HG03457 (cell line): ENCODE results near the gene MEPCE.
A peak's percentile ranks its signal among the peaks of the same experiment; 100 is the strongest.
"Not testable (repeated sequence)": the region's sequence is repeated elsewhere in the genome, so short reads cannot be mapped to it uniquely, and the experiment has no call there.

Experiments
- ATAC-seq: cut with Tn5 transposase; IDR thresholded peaks from one replicate; pipeline ENCODE4 v1.9.1; 2021; ENCODE audit warnings: moderate number of reproducible peaks; ENCODE audit not compliant: unreplicated experiment

The MEPCE gene

GRCh38 chr7:100429637-100430492 is at the start of gene MEPCE:
TSS of gene MEPCE (plus strand) at chr7:100429831. CDS start at chr7:100430019, 188 bp downstream.
- ATAC-seq: peak; percentile 31

- ATAC-seq: no peak
These were observed 49.4 kb upstream of the MEPCE start for GRCh38 chr7:100380196-100380595.

DNA sequence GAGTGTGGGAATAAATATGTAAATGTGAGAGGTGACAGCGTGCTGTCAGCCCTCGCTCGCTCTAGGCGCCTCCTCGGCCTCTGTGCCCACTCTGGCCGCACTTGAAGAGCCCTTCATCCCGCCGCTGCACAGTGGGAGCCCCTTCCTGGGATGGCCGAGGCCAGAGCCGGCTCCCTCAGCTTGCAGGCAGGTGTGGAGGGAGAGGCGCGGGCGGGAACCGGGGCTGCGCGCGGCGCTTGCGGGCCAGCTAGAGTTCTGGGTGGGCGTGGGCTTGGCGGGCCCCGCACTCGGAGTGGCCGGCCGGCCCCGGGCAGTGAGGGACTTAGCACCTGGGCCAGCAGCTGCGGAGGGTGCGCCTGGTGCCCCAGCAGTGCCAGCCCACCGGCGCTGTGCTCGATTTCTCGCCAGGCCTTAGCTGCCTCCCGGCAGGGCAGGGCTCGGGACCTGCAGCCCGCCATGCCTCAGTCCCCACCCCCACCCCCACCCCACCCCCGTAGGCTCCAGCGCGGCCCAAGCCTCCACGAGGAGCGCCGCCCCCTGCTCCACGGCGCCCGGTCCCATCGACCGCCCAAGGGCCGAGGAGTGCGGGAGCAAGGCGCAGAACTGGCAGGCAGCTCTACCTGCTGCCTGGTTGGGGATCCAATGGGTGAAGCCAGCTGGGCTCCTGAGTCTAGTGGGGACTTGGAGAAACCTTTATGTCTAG is 47.9 kb upstream of the MEPCE start:
- ATAC-seq: not testable (repeated sequence)

GRCh38 chr7:100382234-100382853 is 47.3 kb upstream of the MEPCE start:
- ATAC-seq: not testable (repeated sequence)

- ATAC-seq: no peak
These were observed 44.9 kb upstream of the MEPCE start for GRCh38 chr7:100384628-100385294.

DNA sequence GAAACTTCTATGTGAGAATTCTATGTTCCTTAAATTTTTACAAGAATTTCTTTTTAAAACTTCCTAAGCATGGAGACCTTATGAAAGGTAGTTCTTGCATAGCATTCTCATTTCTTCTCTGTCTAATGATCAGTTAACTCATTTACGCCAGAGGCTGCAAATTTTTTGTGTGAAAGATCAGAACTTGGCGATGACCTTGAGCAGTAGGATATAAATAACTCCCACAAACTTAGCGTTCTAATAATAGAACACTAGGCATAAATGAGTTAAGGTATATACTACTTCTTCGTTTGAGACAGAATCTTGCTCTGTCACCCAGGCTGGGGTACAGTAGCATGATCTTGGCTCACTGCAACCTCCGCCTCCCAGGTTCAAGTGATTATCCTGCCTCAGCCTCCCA is 42.7 kb upstream of the MEPCE start:
- ATAC-seq: no peak

GRCh38 chr7:100387695-100388094 is 41.9 kb upstream of the MEPCE start:
- no peak for ATAC-seq

GRCh38 chr7:100389437-100390088 is 40.1 kb upstream of the MEPCE start:
- ATAC-seq: no peak

DNA sequence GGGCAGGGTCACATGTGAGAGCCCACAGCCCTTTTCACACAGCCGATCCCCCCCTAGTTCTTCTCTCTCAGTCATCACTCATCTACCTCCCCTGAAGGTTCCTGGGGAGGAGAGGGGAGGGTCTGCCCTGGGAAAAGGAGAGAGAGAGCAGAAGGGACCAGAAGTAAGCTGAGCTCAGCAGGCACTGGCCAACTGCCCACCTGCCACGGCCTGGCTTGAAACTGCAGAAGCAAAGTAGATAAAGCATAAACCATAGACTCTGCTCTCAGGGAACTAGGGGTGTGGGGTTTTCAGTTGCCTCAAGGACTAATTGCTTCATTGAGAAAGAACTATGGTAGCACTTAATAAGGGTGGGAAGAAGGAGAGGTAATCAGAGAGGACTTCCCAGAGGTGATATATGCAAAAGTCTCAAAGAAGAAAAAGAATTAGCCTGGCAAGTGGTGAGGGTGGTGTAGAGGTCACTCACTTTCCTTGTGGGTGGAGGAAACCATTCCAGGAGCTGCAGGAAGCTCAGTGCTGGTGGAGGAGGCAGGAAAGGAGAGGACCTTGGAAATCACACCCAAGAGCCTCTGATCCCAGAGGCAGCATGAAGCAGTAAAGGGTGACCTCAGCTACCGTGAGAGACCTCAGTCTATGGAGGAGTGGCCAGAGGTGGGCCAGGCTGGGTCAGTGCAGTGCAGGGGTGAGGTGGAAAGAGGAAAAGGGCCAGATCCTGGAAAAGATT is 39.2 kb upstream of the MEPCE start:
- no peak for ATAC-seq

DNA sequence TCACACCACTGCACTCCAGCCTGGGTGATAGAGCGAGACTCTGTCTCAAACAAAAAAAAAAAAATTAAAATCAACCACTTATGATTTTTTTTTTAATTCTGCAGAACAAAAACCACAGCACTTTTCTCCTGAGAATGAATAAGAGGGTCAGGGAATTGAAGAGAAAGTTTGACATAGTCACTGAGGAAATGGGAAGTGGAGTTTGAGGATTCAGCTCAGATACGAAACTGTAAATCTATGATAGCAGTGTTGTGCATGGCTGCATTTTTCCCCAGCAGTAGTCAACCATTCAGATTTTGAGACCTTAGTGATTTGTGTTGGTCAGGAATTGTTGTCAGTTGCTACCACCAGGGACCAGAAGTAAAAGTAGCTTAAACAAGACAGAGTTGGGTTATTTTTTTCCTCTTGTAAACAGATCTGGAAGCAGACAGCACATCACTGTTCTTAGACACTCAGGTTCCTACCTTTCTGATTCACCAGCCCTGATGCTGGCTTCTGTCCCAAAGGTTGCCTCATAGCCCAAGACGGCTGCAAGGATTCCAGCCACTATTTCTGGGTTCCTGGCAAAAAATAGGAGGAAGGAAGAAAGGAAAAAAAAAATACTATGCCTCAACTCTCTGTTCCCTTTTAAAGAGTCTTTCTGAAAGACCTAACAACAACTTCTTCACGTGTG is 36.3 kb upstream of the MEPCE start:
- no peak for ATAC-seq

DNA sequence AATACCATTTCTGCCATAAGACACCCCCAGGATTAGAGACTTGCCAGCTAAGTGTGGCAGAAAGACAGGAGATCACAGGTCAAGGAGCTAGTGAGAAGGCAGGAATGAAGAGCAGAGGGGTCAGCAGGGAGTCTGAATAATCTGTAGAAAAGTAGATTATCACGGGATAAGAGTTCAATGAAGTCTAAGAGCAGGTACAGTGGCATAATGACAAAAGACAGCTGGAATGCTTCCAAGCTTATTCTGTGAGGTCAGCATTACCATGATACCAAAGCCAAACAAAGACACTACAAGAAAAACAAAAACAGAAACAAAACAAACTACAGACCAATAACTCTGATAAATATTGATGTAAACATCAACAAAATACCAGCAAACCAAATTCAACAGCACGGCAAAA is 35.6 kb upstream of the MEPCE start:
- ATAC-seq: no peak

- ATAC-seq: peak; percentile 73
These were observed 33.1 kb upstream of the MEPCE start for GRCh38 chr7:100396421-100396982.

DNA sequence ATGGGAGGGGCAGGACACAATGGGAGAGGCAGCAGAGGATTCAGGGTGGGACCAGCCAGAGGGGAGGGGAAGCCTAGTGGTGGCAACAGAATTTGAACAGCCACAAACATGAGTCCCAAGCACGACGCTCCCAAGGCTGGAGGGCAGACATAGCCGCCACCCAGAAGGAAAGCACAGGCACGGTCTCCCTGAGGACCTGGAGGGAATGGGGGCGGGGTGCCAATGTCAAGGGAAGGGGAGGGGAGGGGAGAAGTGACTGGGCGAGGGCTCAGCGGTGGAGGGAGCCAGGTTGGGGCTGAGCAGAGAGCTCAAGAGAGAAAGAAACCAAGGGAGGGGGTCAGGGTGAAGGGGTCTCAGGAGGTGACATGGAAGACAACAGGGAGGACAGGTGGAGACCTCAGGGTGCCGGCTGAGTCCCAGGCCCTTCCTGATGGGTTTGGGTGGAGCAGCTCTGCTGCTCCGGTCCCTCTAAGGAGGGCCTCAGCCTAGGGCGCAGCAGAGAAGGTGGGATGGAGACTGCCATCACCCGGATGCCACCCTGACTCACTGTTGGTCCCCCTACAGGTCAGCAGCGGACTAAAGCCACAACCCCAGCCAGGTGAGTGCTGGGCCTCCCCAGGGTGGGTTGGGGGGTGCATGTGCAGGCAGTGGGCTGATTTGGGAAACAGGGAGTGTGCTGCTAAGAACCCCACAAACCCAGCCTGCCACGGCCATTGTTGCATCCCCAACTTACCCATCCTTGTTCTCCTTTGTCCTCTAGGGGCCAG is 32.1 kb upstream of the MEPCE start:
- no peak for ATAC-seq

DNA sequence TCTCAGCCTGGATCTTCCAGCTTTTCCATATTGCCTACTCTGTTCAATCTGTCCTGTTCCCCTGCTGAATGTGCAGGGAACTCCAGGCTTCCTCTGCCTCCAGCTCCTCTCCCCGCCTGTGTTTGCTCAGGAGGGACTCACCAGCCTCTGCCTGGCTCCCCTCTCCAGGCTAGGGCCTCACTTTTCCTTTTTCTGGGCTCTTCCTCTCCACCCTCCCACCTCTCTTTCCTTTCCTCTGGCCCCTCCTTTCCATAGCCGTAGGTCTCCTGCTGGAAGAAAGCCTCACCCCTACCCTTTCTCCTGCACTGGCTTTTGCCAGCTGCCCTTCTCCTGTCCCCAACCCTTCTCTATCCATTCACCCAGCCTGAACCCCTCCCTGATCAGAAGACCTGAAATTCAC is 31.4 kb upstream of the MEPCE start:
- ATAC-seq: no peak

DNA sequence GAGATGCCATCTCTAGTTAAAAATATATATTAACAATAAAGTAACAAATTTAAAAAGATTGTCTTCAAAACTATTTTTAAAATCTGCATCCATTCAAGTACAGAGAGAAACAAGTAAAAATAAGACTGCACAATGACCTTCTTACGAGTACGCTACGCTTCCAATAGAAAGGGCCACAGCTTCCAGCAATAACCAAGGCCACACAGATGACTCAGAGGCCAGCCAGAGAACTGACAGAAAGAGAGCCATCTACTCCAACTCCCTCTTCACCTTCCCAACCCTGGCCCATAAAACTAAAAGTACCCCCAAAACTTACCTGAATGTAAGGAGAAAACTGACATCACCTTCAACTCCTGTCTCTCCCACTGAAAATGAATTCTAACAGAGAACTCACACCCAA is 29.6 kb upstream of the MEPCE start:
- ATAC-seq: no peak

DNA sequence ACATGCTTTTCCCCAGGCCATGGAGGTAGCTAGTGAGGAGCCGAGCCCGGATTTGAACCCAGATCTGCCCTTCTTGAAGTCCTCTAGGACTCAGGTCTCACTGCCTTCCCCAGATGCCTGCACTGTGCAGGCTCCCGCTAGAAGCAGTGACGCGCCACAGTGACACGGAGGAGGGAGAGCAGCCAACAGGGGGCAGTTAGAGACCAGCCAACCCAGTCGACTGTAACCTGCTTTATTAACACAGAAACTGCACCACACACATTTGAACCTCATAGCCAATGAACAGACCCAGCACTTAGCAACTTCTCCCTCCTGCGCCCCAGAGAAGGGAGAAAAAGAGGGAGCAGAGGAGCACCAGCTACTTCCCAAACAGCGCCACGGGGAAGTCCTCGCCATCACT is 29.0 kb upstream of the MEPCE start:
- ATAC-seq: no peak

GRCh38 chr7:100401811-100402210 is 27.8 kb upstream of the MEPCE start:
- no peak for ATAC-seq

DNA sequence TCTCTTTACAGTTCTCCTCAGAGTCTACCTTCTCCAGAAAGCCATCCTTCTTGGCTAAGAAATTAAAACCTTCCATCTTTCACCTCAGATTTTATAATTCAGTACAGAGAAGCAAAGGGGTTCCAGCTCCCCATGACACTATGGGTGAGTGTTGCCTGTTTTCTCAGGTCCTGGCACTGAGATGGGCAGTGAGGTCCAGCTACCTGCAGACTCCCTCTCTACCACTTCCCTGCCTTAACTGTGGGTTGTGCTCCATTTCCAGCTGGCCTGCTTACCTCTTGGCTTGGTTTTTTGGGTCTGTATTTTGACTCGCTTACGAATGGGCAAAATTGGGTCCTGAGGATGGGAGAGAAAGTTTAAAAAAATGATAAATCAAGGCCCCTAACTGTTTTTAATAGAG is 27.4 kb upstream of the MEPCE start:
- no peak for ATAC-seq

DNA sequence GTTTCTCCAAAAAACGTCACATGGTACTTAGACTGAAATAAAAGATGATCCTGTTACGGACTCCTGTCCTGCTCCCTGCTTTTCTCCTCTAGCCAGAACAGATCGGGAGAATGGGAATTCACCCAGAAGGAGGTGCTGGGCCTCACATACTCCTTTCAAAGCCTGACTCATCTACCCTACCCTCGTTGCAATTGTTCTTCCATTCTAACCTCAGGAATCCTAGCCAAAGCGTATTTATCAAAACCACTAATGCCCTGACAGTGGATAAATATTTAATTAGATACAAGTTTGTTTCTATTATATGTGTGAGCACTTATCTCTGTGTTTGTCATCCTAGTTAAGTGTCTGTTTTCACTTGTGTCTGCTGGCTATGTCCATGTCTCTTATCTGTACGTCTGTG is 22.9 kb upstream of the MEPCE start:
- ATAC-seq: no peak
